ENCODE measurements around the gene IL21R. TPM values are rescaled to one million over a fixed set of nuclear protein-coding genes. Genes with fewer than 3 reads are reported as not detected.

IL21R gene
- total and polyA plus RNA-seq, 12 donors: 0.08 to 2.6 (median 0.42) TPM; not detected in 1

GRCh38 chr16:27463741-27464591 lies 62.0 kb downstream of the IL21R start:
- no peak for DNase-seq
- Histone ChIP-seq H3K36me3 (replicated peaks in 1 of 2) (peaks cover 0 to 98% of the 10 kb centered on the region in 2 donors), H3K4me1 (replicated peaks in 1 of 2) (peaks cover 8 to 12% of the 10 kb centered on the region in 2 donors), H3K9me3 (replicated peaks in 1 of 3) (no peaks in the 10 kb centered on the region), H3K4me3 (no peak overlapping the region), H3K27ac (no peak overlapping the region), H3K27me3 (no peaks in the 10 kb centered on the region)
- WGBS, 4 donors: 90 to 93% (median 92%) methylated on average over 15 to 32 of the region's 32 CpGs
- TF ChIP-seq POLR2A (IDR thresholded peaks at IDR 0.05): no peak
- TF ChIP-seq CTCF (IDR thresholded peaks at IDR 0.05): no peak
- intact Hi-C loops (cut with DNase I): loop anchor here in 1 of 2 donors (10.0 kb wide), 2 partner anchors 239 to 289 kb away; no protein-coding TSS in a partner anchor

- intact Hi-C loops (cut with DNase I): loop anchor here in 1 of 2 donors (10.0 kb wide), 2 partner anchors 240 to 290 kb away; no protein-coding TSS in a partner anchor
- WGBS, 4 donors: 89 to 92% (median 91%) methylated on average over 25 to 33 of the region's 33 CpGs
- no peak overlapping the region for H3K4me3 ChIP-seq
These were observed 62.9 kb downstream of the IL21R start for GRCh38 chr16:27464626-27465482.

GRCh38 chr16:27465483-27465879 lies 63.5 kb downstream of the IL21R start:
- H3K4me1 ChIP-seq (replicated peaks in 1 of 2): peaks cover 8 to 11% of the 10 kb centered on the region in 2 donors
- no peaks in the 10 kb centered on the region for H3K27me3 ChIP-seq
- peaks cover 0 to 99% of the 10 kb centered on the region in 2 donors for H3K36me3 ChIP-seq (replicated peaks in 1 of 2)
- no peaks in the 10 kb centered on the region for H3K9me3 ChIP-seq (replicated peaks in 1 of 3)
- WGBS, 4 donors: 77 to 81% (median 78%) methylated on average over 5 to 8 of the region's 8 CpGs
- no peak overlapping the region for H3K27ac ChIP-seq
- no peak overlapping the region for H3K4me3 ChIP-seq
- intact Hi-C loops (cut with DNase I): loop anchor here in 1 of 2 donors (10.0 kb wide), 2 partner anchors 241 to 291 kb away; no protein-coding TSS in a partner anchor
- TF ChIP-seq CTCF (IDR thresholded peaks at IDR 0.05) (no peak), POLR2A (IDR thresholded peaks at IDR 0.05) (no peak)
- DNase-seq: no peak

More at GRCh38 chr16:27464626-27465482, 62.9 kb downstream of the IL21R start:
- H3K4me1 ChIP-seq (replicated peaks in 1 of 2): peaks cover 8 to 12% of the 10 kb centered on the region in 2 donors
- no peaks in the 10 kb centered on the region for H3K27me3 ChIP-seq
- H3K9me3 ChIP-seq (replicated peaks in 1 of 3): no peaks in the 10 kb centered on the region
- H3K36me3 ChIP-seq (replicated peaks in 1 of 2): peaks cover 0 to 99% of the 10 kb centered on the region in 2 donors
- no peak overlapping the region for H3K27ac ChIP-seq
- TF ChIP-seq POLR2A (IDR thresholded peaks at IDR 0.05) (no peak), CTCF (IDR thresholded peaks at IDR 0.05) (no peak)
- no peak for DNase-seq

Measured in adrenal gland (tissue), 12 donors.